ENCODE data around the gene SEPHS1. TPM values are rescaled to one million over a fixed set of nuclear protein-coding genes. Genes with fewer than 3 reads are reported as not detected.

Gene SEPHS1
- total and polyA plus RNA-seq, 11 donors, result 14.6 to 36.7 (median 31.1) TPM

DNA sequence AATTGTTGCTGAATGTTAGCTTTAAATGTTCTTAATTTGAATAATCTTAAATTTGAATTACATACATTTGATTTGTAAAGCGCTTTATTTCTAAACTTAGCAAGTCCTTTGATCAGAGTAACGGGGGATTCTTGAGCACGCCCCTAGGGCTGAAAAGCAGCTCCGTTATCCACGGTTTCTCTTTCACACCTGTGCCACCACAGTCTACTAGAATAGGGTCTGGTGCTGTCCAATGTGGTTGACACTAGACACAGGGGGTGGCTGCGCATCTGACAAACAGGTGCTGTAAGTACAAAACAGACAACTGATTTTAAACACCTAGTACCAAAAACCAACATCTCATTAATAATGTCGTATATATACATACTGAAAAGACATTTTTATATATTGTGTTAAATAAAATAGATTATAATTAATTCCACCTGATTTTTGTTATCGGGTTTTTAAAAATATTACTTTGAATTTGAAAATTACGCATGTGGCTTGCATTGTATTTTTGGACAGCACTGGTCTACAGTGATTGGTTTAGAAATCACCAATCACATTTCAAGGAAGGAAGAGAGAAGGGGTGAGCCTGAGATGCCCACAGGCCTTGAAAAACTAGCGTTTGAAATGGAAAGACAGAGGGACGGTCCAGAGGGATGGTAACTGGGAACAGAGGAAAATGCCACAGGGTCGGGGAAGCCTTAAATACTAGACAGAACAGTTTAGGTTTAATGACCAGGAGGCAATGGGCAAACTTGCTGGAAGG, 7.3 kb downstream of the SEPHS1 start:
- ATAC-seq (no peak), DNase-seq (no peak)
- Histone ChIP-seq H3K4me3 (peak overlapping the region in 5 of 12 donors; percentile 1 to 25 (median 22)), H3K9me3 (no peaks in the 10 kb centered on the region), H3K4me1 (peaks cover 0 to 49% (median 28%) of the 10 kb centered on the region in 12 donors), H3K27me3 (no peaks in the 10 kb centered on the region), H3K27ac (peak overlapping the region in 4 of 12 donors; percentile 28 to 65 (median 42)), H3K36me3 (peaks cover 0 to 32% (median 19%) of the 10 kb centered on the region in 9 donors)
- intact Hi-C loops (cut with DNase I), result no loop called here
- TF ChIP-seq, protein P1, sequence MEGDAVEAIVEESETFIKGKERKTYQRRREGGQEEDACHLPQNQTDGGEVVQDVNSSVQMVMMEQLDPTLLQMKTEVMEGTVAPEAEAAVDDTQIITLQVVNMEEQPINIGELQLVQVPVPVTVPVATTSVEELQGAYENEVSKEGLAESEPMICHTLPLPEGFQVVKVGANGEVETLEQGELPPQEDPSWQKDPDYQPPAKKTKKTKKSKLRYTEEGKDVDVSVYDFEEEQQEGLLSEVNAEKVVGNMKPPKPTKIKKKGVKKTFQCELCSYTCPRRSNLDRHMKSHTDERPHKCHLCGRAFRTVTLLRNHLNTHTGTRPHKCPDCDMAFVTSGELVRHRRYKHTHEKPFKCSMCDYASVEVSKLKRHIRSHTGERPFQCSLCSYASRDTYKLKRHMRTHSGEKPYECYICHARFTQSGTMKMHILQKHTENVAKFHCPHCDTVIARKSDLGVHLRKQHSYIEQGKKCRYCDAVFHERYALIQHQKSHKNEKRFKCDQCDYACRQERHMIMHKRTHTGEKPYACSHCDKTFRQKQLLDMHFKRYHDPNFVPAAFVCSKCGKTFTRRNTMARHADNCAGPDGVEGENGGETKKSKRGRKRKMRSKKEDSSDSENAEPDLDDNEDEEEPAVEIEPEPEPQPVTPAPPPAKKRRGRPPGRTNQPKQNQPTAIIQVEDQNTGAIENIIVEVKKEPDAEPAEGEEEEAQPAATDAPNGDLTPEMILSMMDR (IDR thresholded peaks at IDR 0.05), result no peak
- no peak for TF ChIP-seq POLR2A (IDR thresholded peaks at IDR 0.05)
- 78 to 83% (median 82%) methylated on average over 12 of the region's 12 CpGs for WGBS, 4 donors

DNA sequence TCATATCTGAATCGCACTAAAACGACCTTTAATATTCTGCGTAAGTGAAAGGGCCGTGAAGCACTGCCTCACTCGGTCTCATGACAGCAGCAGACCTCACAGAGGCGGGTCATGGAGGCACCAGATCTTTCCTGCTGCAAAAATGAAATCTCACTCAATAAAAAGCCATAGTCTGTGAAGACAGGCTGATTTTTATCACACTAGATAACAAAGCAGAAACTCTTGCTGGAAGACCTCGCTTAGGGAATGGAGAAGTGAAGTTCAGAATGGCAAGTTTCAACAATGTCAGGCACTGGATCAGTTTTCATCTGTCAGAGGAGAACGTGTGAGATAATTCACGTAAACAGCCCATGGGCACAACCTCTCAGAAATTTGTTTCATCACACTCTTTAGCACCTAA, 8.0 kb downstream of the SEPHS1 start:
- intact Hi-C loops (cut with DNase I), result no loop called here
- TF ChIP-seq, protein P1 (IDR thresholded peaks at IDR 0.05), result no peak
- TF ChIP-seq POLR2A (IDR thresholded peaks at IDR 0.05), result no peak
- Histone ChIP-seq H3K9me3 (no peaks in the 10 kb centered on the region), H3K27me3 (no peaks in the 10 kb centered on the region), H3K36me3 (peaks cover 0 to 37% (median 24%) of the 10 kb centered on the region in 9 donors), H3K4me3 (peak overlapping the region in 6 of 12 donors; percentile 0 to 25 (median 12)), H3K27ac (peak overlapping the region in 9 of 12 donors; percentile 2 to 65 (median 40)), H3K4me1 (peaks cover 0 to 45% (median 22%) of the 10 kb centered on the region in 12 donors)
- peak in 2 of 4 donors; percentile 45 to 64 for ATAC-seq
- DNase-seq, result no peak
- WGBS, 4 donors, result 53 to 56% (median 53%) methylated on average over 9 of the region's 9 CpGs

DNA sequence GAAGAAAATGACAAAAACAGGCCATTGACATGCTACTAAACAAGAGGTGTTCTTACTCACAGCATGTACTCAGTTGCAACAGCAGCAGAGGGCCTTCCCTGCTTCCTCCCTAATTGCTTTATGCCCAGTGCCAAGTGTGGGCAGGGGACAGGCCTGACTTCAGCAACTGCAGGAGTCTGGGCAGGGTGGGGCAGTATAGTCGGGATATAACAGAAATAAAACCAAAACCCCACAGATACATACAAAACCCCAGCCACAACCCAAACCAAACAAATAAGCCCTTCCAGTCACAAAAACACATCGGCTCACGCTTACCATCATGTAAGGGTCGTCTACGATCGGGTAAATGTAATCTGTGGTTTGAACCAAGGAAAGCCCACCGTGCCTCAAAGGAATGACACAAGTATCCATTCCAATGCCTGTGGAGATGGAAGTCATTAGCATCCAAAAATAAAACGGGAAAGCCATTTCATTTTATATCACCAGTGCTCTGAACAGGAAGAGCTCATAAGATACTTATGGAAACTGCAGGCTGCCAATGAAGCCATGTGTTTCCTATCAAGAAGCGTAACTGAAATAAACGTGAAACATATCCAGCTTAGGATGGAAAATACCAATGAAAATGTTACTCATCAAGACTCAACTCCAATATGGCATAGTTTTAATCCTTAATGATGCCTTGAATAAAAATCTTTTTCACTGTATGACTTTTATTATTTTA, 9.5 kb downstream of the SEPHS1 start:
- Histone ChIP-seq H3K4me1 (peaks cover 0 to 45% (median 22%) of the 10 kb centered on the region in 12 donors), H3K36me3 (peaks cover 0 to 46% (median 29%) of the 10 kb centered on the region in 9 donors), H3K9me3 (no peaks in the 10 kb centered on the region), H3K27me3 (no peaks in the 10 kb centered on the region), H3K27ac (peak overlapping the region in 10 of 12 donors; percentile 14 to 65 (median 41)), H3K4me3 (peak overlapping the region in 1 of 12 donors; percentile 26)
- intact Hi-C loops (cut with DNase I), result no loop called here
- WGBS, 4 donors, result 27 to 35% (median 33%) methylated on average over 10 of the region's 10 CpGs
- TF ChIP-seq, protein P1 (IDR thresholded peaks at IDR 0.05), result no peak
- no peak for TF ChIP-seq POLR2A (IDR thresholded peaks at IDR 0.05)
- DNase-seq (no peak), ATAC-seq (peak in 3 of 4 donors; percentile 57 to 68 (median 60))

DNA sequence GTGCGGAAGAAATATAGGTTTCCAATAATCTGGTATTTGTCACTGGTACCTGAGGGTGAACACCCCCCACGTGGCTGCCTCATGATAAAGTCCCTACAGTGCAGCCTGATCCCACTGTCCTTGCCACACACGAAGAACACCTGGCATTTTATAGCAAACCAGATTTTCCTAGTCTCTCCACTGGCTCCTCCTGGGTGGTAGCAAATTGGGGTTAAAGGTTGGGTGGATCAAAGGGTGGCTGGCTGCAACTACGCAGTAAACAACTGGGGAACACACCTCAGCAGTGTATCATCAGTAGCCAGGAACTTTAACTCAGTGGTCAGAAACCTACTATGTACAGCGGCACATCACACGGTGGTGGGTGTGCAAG, 10.3 kb downstream of the SEPHS1 start:
- Histone ChIP-seq H3K4me3 (no peak overlapping the region), H3K4me1 (peaks cover 0 to 44% (median 22%) of the 10 kb centered on the region in 12 donors), H3K36me3 (peaks cover 0 to 50% (median 36%) of the 10 kb centered on the region in 9 donors), H3K9me3 (no peaks in the 10 kb centered on the region), H3K27me3 (no peaks in the 10 kb centered on the region), H3K27ac (peak overlapping the region in 2 of 12 donors; percentile 26 to 65)
- ATAC-seq (no peak), DNase-seq (no peak)
- intact Hi-C loops (cut with DNase I), result no loop called here
- TF ChIP-seq, protein P1 (IDR thresholded peaks at IDR 0.05), result no peak
- no peak for TF ChIP-seq POLR2A (IDR thresholded peaks at IDR 0.05)
- whole genome bisulfite sequencing, 4 donors, result 85 to 96% (median 88%) methylated on average over 2 to 6 of the region's 6 CpGs
